Adipocyte (in vitro differentiated cells): ENCODE data around the gene SLIT3.
A peak's percentile ranks its signal among the peaks of the same experiment; 100 is the strongest.

Experiments
- DNase-seq: peaks from one replicate; pipeline ENCODE4 v3.0.0-alpha.2; 2015; ENCODE audit warnings: low read depth
- H3K27me3 ChIP-seq: replicated peaks from 2 replicates; pipeline ENCODE4 v1.7.0; 2013; ENCODE audit warnings: mild to moderate bottlenecking, low read length, moderate library complexity; ENCODE audit not compliant: control insufficient read depth, insufficient read depth
- H3K36me3 ChIP-seq: 2 replicates; pipeline ENCODE4 v1.7.0; 2013; ENCODE audit warnings: low read length, mild to moderate bottlenecking, moderate library complexity; ENCODE audit not compliant: control insufficient read depth, insufficient read depth, severe bottlenecking
- H3K4me1 ChIP-seq: 2 replicates; pipeline ENCODE4 v1.7.0; 2013; ENCODE audit warnings: mild to moderate bottlenecking, low read length, moderate library complexity; ENCODE audit not compliant: control insufficient read depth, insufficient read depth
- H3K4me3 ChIP-seq: 2 replicates; pipeline ENCODE4 v1.7.0; 2013; ENCODE audit warnings: mild to moderate bottlenecking, low read length, moderate library complexity
- H3K9ac ChIP-seq: 2 replicates; pipeline ENCODE4 v1.7.0; 2013; ENCODE audit warnings: mild to moderate bottlenecking, low read length, moderate library complexity
- H3K9me3 ChIP-seq: 2 replicates; pipeline ENCODE4 v1.7.0; 2013; ENCODE audit warnings: mild to moderate bottlenecking, low read length, moderate library complexity; ENCODE audit not compliant: control insufficient read depth

Gene SLIT3

GRCh38 chr5:169300468-169301385 lies at the start of gene SLIT3:
TSS of gene SLIT3 (minus strand) at chr5:169301139. CDS start at chr5:169300709, 430 bp downstream.
- Histone ChIP-seq H3K27me3 (no peaks in the 10 kb centered on the region), H3K9ac (peak within 1 kb of the TSS; percentile 95), H3K4me1 (peaks cover 52% of the 10 kb centered on the region), H3K36me3 (peaks cover 3% of the 10 kb centered on the region), H3K4me3 (peak within 1 kb of the TSS; percentile 90), H3K9me3 (no peaks in the 10 kb centered on the region)
- peak; percentile 97 for DNase-seq

- Histone ChIP-seq H3K9me3 (no peaks in the 10 kb centered on the region), H3K9ac (peak overlapping the region; percentile 73), H3K36me3 (no peaks in the 10 kb centered on the region), H3K4me3 (no peak overlapping the region), H3K27me3 (no peaks in the 10 kb centered on the region), H3K4me1 (peaks cover 62% of the 10 kb centered on the region)
- peak; percentile 71 for DNase-seq
Measured at GRCh38 chr5:169350016-169350415, 49.1 kb upstream of the SLIT3 start.

- Histone ChIP-seq H3K36me3 (no peaks in the 10 kb centered on the region), H3K4me1 (peaks cover 69% of the 10 kb centered on the region)
- DNase-seq, result no peak
Measured at GRCh38 chr5:169347786-169348185, 46.8 kb upstream of the SLIT3 start.

GRCh38 chr5:169344629-169345028 lies 43.7 kb upstream of the SLIT3 start:
- Histone ChIP-seq H3K4me3 (no peak overlapping the region), H3K27me3 (no peaks in the 10 kb centered on the region), H3K9me3 (no peaks in the 10 kb centered on the region), H3K4me1 (peaks cover 45% of the 10 kb centered on the region), H3K36me3 (no peaks in the 10 kb centered on the region), H3K9ac (peak overlapping the region; percentile 74)
- DNase-seq, result peak; percentile 42

More at GRCh38 chr5:169347786-169348185, 46.8 kb upstream of the SLIT3 start:
- Histone ChIP-seq H3K9ac (peak overlapping the region; percentile 33), H3K9me3 (no peaks in the 10 kb centered on the region), H3K27me3 (no peaks in the 10 kb centered on the region), H3K4me3 (no peak overlapping the region)

GRCh38 chr5:169343766-169344165 lies 42.8 kb upstream of the SLIT3 start:
- no peaks in the 10 kb centered on the region for H3K27me3 ChIP-seq
- H3K9me3 ChIP-seq, result no peaks in the 10 kb centered on the region
- H3K9ac ChIP-seq, result no peak overlapping the region
- H3K4me1 ChIP-seq, result peaks cover 43% of the 10 kb centered on the region
- H3K36me3 ChIP-seq, result no peaks in the 10 kb centered on the region
- DNase-seq, result no peak
- H3K4me3 ChIP-seq, result no peak overlapping the region

- no peak overlapping the region for H3K9ac ChIP-seq
- peaks cover 21% of the 10 kb centered on the region for H3K4me1 ChIP-seq
- H3K36me3 ChIP-seq, result no peaks in the 10 kb centered on the region
- no peaks in the 10 kb centered on the region for H3K9me3 ChIP-seq
- H3K27me3 ChIP-seq, result no peaks in the 10 kb centered on the region
- no peak overlapping the region for H3K4me3 ChIP-seq
- no peak for DNase-seq
Measured at GRCh38 chr5:169341556-169341955, 40.6 kb upstream of the SLIT3 start.

GRCh38 chr5:169339869-169340268 lies 38.9 kb upstream of the SLIT3 start:
- Histone ChIP-seq H3K4me1 (peaks cover 5% of the 10 kb centered on the region), H3K4me3 (no peak overlapping the region), H3K27me3 (no peaks in the 10 kb centered on the region), H3K9me3 (no peaks in the 10 kb centered on the region), H3K9ac (no peak overlapping the region), H3K36me3 (no peaks in the 10 kb centered on the region)
- DNase-seq, result no peak

GRCh38 chr5:169336242-169336641 lies 35.3 kb upstream of the SLIT3 start:
- H3K9me3 ChIP-seq, result no peaks in the 10 kb centered on the region
- H3K9ac ChIP-seq, result no peak overlapping the region
- H3K4me3 ChIP-seq, result no peak overlapping the region
- H3K27me3 ChIP-seq, result no peaks in the 10 kb centered on the region
- no peaks in the 10 kb centered on the region for H3K36me3 ChIP-seq
- H3K4me1 ChIP-seq, result peaks cover 5% of the 10 kb centered on the region
- DNase-seq, result no peak

- DNase-seq, result no peak
- Histone ChIP-seq H3K27me3 (no peaks in the 10 kb centered on the region), H3K9me3 (no peaks in the 10 kb centered on the region), H3K4me1 (peaks cover 7% of the 10 kb centered on the region), H3K9ac (no peak overlapping the region), H3K4me3 (no peak overlapping the region), H3K36me3 (no peaks in the 10 kb centered on the region)
Measured at GRCh38 chr5:169335806-169336205, 34.9 kb upstream of the SLIT3 start.

GRCh38 chr5:169333518-169333917 lies 32.6 kb upstream of the SLIT3 start:
- no peak overlapping the region for H3K9ac ChIP-seq
- H3K27me3 ChIP-seq, result no peaks in the 10 kb centered on the region
- H3K36me3 ChIP-seq, result no peaks in the 10 kb centered on the region
- DNase-seq, result no peak
- no peak overlapping the region for H3K4me3 ChIP-seq
- no peaks in the 10 kb centered on the region for H3K9me3 ChIP-seq
- H3K4me1 ChIP-seq, result peaks cover 7% of the 10 kb centered on the region

- Histone ChIP-seq H3K9me3 (no peaks in the 10 kb centered on the region), H3K4me1 (peaks cover 7% of the 10 kb centered on the region), H3K9ac (peak overlapping the region; percentile 33), H3K36me3 (no peaks in the 10 kb centered on the region), H3K4me3 (peak overlapping the region; percentile 15), H3K27me3 (no peaks in the 10 kb centered on the region)
- DNase-seq, result no peak
Measured at GRCh38 chr5:169331292-169331852, 30.4 kb upstream of the SLIT3 start.
